ENCODE measurements around the gene FYCO1. TPM values are rescaled to one million over a fixed set of nuclear protein-coding genes. Genes with fewer than 3 reads are reported as not detected.

The FYCO1 gene
- total and polyA plus RNA-seq, 10 of the 15 experiments (the other 5 are each of a cell fraction or from before 2014, with no cell fraction given) = 1.5 to 8.4 (median 6.5) TPM

DNA sequence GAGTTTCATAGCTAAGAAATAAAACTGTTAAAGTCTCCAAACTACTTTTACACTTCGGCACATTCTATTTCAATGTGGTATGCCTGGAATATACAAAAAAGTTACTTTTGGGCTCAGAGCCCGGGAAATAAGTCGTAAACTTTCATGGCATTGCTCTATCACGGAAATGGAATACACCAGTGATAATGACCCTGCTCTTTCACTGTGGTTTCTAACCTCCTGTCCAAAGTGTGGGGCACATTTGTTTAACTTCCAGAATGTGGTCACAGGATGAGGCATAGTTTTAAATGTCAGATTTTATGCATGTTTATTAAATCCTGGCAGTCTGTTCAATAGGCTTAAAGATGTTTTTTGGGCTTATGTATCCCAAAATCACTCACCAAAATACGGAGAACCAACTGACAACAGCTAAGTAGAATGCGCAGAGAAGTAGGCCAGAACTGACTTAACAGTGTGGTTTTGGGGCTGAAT lies 47.3 kb downstream of the FYCO1 start:
- SMC1A ChIA-PET (ENCODE audit: uncharacterized antibody, unreplicated experiment) = interaction anchor here (1.0 to 2.2 kb wide), 3 partner anchors 20 to 129 kb away, joined by 3 to 8 read pairs (median 4); no protein-coding TSS in a partner anchor
- H4K20me1 ChIP-seq (ENCODE audit: control insufficient read depth, insufficient read depth) = no peaks in the 10 kb centered on the region

More for the DNA sequence above, 47.3 kb downstream of the FYCO1 start:
- TF ChIP-seq BACH1 (IDR thresholded peaks at IDR 0.05; ENCODE audit: borderline replicate concordance) (no peak), MYC (IDR thresholded peaks at IDR 0.05; ENCODE audit: insufficient read depth, insufficient read length, insufficient replicate concordance, low read length, severe bottlenecking) (no peak), EZH2 (IDR thresholded peaks at IDR 0.05; ENCODE audit: borderline replicate concordance, control insufficient read depth, low read depth, low read length) (no peak), SMARCA5 (IDR thresholded peaks at IDR 0.05) (no peak), SPI1 (IDR thresholded peaks at IDR 0.05; ENCODE audit: borderline replicate concordance, insufficient read depth, low read depth, low read length) (no peak), HDGF (IDR thresholded peaks at IDR 0.05) (no peak), MEF2A (IDR thresholded peaks at IDR 0.05; ENCODE audit: insufficient read depth, low read depth, low read length) (no peak), ZBED1 (IDR thresholded peaks at IDR 0.05; ENCODE audit: borderline replicate concordance) (no peak), EGR1 (IDR thresholded peaks at IDR 0.05; ENCODE audit: borderline replicate concordance in 1 of 2, low read depth in 2 of 2, low read length in 2 of 2) (no peak), DPF2 (IDR thresholded peaks at IDR 0.05) (no peak), SIX5 (IDR thresholded peaks at IDR 0.05; ENCODE audit: low read depth, low read length, severe bottlenecking) (no peak)
- TF ChIP-seq, protein P1, sequence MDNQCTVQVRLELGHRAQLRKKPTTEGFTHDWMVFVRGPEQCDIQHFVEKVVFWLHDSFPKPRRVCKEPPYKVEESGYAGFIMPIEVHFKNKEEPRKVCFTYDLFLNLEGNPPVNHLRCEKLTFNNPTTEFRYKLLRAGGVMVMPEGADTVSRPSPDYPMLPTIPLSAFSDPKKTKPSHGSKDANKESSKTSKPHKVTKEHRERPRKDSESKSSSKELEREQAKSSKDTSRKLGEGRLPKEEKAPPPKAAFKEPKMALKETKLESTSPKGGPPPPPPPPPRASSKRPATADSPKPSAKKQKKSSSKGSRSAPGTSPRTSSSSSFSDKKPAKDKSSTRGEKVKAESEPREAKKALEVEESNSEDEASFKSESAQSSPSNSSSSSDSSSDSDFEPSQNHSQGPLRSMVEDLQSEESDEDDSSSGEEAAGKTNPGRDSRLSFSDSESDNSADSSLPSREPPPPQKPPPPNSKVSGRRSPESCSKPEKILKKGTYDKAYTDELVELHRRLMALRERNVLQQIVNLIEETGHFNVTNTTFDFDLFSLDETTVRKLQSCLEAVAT (IDR thresholded peaks at IDR 0.05) = no peak
- TF ChIP-seq, protein P2, sequence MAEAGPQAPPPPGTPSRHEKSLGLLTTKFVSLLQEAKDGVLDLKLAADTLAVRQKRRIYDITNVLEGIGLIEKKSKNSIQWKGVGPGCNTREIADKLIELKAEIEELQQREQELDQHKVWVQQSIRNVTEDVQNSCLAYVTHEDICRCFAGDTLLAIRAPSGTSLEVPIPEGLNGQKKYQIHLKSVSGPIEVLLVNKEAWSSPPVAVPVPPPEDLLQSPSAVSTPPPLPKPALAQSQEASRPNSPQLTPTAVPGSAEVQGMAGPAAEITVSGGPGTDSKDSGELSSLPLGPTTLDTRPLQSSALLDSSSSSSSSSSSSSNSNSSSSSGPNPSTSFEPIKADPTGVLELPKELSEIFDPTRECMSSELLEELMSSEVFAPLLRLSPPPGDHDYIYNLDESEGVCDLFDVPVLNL (IDR thresholded peaks at IDR 0.05; ENCODE audit: low read depth, low read length) = no peak
- TF ChIP-seq, protein P3, sequence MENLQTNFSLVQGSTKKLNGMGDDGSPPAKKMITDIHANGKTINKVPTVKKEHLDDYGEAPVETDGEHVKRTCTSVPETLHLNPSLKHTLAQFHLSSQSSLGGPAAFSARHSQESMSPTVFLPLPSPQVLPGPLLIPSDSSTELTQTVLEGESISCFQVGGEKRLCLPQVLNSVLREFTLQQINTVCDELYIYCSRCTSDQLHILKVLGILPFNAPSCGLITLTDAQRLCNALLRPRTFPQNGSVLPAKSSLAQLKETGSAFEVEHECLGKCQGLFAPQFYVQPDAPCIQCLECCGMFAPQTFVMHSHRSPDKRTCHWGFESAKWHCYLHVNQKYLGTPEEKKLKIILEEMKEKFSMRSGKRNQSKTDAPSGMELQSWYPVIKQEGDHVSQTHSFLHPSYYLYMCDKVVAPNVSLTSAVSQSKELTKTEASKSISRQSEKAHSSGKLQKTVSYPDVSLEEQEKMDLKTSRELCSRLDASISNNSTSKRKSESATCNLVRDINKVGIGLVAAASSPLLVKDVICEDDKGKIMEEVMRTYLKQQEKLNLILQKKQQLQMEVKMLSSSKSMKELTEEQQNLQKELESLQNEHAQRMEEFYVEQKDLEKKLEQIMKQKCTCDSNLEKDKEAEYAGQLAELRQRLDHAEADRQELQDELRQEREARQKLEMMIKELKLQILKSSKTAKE (IDR thresholded peaks at IDR 0.05; ENCODE audit: low read depth, poor library complexity, severe bottlenecking) = no peak
- Histone ChIP-seq H3K27me3 (replicated peaks in 1 of 2; ENCODE audit: control insufficient read depth in 2 of 2, insufficient read depth in 2 of 2, low read length in 1 of 2) (no peaks in the 10 kb centered on the region), H3K4me3 (no peak overlapping the region), H3K27ac (ENCODE audit: control insufficient read depth, insufficient read depth) (no peak overlapping the region), H2AFZ (ENCODE audit: control insufficient read depth, low read depth, low read length) (no peak overlapping the region), H3K9me3 (replicated peaks; ENCODE audit: control insufficient read depth, insufficient read depth, low read length) (no peaks in the 10 kb centered on the region), H3K36me3 (ENCODE audit: control insufficient read depth in 2 of 2, insufficient read depth in 2 of 2, low read length in 1 of 2) (peaks cover 11 to 37% of the 10 kb centered on the region in 2 experiments), H3K9ac (ENCODE audit: control insufficient read depth, insufficient read depth, low read length) (no peak overlapping the region), H3K4me1 (ENCODE audit: control insufficient read depth, insufficient read depth, low read length) (no peaks in the 10 kb centered on the region), H3K4me2 (ENCODE audit: control insufficient read depth, insufficient read depth) (no peak overlapping the region), H3K79me2 (ENCODE audit: control insufficient read depth, insufficient read depth, low read length) (no peaks in the 10 kb centered on the region)
- no TSS peak for BruUV-seq (replicated peaks)
- 97% methylated on average over 6 of the region's 6 CpGs for WGBS (ENCODE audit: insufficient coverage, insufficient replicate concordance, low lambda C conversion rate, missing lambda C conversion rate)
- DNase-seq (ENCODE audit: low read depth, low spot score) (no peak), ATAC-seq (no peak), FAIRE-seq (no peak)
- intact Hi-C loops (cut with micrococcal nuclease; ENCODE audit: unreplicated experiment) = no loop called here
- CTCF ChIA-PET = interaction anchor here (1.0 to 2.4 kb wide), 2 partner anchors 129 to 131 kb away, joined by 5 to 11 read pairs; no protein-coding TSS in a partner anchor
- in situ Hi-C loops (cut with MboI) = loop anchor here (5.0 to 10.0 kb wide), 2 partner anchors 266 to 424 kb away; partner anchors contain the start of gene CCR5
- RAD21 ChIA-PET (ENCODE audit: unreplicated experiment) = interaction anchor here (1.4 kb wide), 1 partner anchor 128 kb away, joined by 4 read pairs; no protein-coding TSS in a partner anchor
- POLR2A ChIA-PET = no interaction called here

Measured in GM12878 (cell line).